GM10266 (cell line): Measurements from ENCODE around the gene IGF1.

Experiments used
- DNase-seq: peaks from one replicate; pipeline ENCODE4 v3.0.0; 2012; ENCODE audit errors: extremely low spot score
- CTCF ChIP-seq: IDR thresholded peaks from 2 replicates; pipeline ENCODE4 v1.5.1; 2012; ENCODE audit warnings: mild to moderate bottlenecking, low read depth; ENCODE audit not compliant: control insufficient read depth, insufficient read depth; ENCODE audit errors: missing control alignments

The IGF1 gene

GRCh38 chr12:102350070-102350469 is 130.3 kb downstream of the IGF1 start:
- no peak for TF ChIP-seq CTCF
- no peak for DNase-seq

GRCh38 chr12:102349079-102349478 is 131.3 kb downstream of the IGF1 start:
- no peak for TF ChIP-seq CTCF
- no peak for DNase-seq

- TF ChIP-seq CTCF, result no peak
- DNase-seq, result no peak
Observed at GRCh38 chr12:102347811-102348210, 132.6 kb downstream of the IGF1 start.
